Endometrial microvascular endothelial cells (primary cell): ENCODE results near the gene PIGV. TPM values are rescaled to one million over a fixed set of nuclear protein-coding genes. Genes with fewer than 3 reads are reported as not detected.
"Not testable (repeated sequence)": the region's sequence is repeated elsewhere in the genome, so short reads cannot be mapped to it uniquely, and the experiment has no call there.

ENCODE experiments used
- in situ Hi-C: cut with HindIII; loops from 2 replicates; pipeline ENCODE4 v1.10.0; 2017; ENCODE audit warnings: low sequenced_read_pairs, low pct_unique_long_range_greater_than_20kb; ENCODE audit errors: inconsistent ontology term
- total RNA-seq: library from RNA; depleted of rRNA; stranded (reverse); fragments of >200 nt; gene quantifications from one replicate; pipeline ENCODE4 v1.2.3, GENCODE V29; 2015; ENCODE audit errors: inconsistent ontology term

The PIGV gene
- total RNA-seq, 1 donor from 2014 or later: 4.9 TPM

DNA sequence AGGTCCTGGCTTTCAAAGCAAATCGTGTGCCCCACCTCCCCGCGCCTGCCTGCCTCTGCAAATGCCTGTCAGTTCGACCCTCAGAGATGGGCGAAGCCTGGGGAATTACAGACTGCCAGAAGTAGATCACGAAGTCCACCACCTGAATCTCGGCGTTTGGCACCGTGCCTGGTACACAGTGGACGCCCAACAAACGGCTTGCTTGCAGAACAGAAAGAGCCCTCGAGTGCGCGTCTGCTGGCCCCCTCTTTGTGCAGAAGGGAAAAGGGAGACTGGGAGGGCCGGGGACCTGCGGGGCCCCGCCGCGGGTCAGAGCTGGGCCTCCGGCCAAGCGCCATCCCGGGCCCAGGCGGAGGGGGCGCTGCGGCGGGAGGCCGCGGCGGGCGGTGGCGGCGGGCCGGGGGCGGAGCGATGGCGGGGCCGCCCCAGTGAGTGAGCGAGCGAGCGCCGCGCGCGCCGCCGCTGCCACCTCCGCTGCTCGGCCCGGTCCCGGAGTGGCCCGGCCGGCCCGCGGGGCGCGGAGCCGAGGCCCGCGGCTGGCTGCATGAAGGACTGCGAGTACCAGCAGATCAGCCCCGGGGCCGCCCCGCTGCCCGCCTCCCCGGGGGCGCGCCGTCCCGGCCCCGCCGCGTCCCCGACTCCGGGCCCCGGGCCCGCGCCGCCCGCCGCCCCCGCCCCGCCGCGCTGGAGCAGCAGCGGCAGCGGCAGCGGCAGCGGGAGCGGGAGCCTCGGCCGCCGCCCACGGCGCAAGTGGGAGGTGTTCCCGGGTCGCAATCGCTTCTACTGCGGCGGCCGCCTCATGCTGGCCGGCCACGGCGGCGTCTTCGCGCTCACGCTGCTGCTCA is 38.7 kb downstream of the PIGV start, which contains the start of gene ZDHHC18:
Gene ZDHHC18 (plus strand): TSS at position 428 of the 845 bp plus-strand sequence. CDS start 117 bp downstream, at position 545.
- in situ Hi-C loops: no loop called here

DNA sequence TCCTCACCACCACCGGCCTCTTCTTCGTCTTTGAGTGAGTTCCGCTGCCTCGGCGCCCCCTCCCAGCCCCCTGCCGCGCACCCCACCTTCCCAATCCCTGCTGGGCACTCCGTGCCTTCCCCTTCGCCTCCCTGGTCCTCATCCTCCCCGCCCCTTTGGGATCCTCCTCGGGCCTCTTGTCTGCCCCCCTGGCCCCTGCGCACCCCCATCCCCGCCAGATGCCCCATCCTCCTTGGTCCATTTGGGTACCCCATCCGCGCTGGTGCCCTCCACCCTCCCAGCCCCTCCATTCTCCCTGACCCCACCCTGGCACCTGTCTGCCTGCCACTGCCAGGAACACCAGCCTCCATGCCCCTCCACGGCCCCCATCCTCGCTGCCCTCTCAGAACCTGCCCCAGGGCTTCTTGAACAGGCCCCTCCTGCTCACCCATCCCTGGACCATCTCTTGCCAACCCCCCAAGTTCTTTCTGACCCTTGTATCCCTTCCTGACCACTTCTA is 39.4 kb downstream of the PIGV start:
- in situ Hi-C loops: no loop called here

DNA sequence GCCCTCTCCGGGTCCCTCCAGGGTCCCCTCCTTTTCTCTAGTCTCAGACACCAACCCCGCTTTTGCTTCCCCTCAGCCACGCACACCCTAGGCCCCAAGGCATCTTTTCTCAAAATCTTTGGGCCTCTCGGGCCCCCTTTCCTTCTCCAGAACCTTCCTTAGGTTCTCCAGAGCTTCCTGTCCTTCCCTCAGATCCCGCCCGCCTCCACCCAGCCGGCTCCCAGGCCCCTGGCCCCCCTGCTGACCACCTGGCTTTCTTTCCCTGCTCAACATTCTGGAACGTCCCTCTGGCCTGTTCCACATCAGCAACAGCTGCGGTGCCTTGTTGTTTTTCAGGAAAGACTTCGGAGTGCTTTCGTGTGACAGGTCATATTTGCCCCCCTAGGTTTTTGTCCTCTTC is 39.9 kb downstream of the PIGV start:
- in situ Hi-C loops: no loop called here

- in situ Hi-C loops: no loop called here
Measured at GRCh38 chr1:26828411-26828991, 40.8 kb downstream of the PIGV start.

GRCh38 chr1:26829184-26829911 is 41.6 kb downstream of the PIGV start:
- in situ Hi-C loops: no loop called here

DNA sequence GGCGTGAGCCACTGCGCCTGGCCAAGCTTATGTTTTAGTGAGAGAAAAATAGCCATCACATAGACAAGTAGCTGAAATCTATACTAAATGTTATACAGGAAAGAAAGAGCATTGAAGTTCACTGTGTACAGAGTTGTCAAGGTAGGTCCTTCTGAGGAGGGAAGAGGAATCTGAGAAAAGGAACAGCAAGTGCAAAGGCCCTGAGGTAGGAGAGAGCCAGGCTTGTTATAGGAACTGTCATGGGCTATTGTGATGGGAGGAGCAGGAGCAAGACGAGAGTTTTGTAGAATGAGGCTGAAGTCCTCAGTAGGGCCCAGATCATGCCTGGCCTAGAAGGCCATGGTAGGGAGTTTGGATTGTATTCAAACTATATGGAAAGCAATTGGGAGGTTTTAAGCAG is 43.3 kb downstream of the PIGV start:
- in situ Hi-C loops: no loop called here

DNA sequence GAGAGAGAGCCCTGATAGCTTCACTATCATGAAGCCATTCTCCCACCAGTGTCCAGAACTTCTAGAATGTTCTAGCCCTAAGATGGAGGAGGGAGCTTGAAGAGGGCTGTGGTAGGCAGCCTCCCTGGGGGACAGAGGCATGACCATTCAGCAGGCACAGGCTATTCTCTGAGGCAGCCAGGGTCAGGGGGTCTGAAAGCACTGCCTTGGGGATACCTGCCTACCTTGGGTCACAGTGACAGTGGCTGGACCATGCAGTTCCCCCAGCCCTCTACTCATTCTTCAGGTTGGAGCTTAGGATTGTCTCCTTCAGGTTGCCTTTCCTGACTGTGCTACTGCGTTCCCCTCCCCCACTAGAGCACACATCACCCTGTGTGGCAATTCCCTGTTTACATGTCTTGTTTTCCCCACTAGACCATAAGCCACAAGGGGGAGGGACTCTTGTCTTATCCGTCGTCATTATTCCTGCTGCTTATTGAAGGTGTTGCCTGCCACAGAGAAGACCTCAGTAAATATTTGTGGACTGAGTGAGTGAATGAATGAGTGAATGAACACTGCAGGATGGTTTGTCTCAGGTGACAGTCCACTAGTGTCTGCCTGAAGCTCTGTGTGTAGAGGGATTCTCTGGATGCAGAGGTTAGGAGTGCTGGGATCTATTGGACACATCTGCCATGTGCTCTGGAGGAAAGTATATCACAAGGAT is 43.9 kb downstream of the PIGV start:
- in situ Hi-C loops: no loop called here

DNA sequence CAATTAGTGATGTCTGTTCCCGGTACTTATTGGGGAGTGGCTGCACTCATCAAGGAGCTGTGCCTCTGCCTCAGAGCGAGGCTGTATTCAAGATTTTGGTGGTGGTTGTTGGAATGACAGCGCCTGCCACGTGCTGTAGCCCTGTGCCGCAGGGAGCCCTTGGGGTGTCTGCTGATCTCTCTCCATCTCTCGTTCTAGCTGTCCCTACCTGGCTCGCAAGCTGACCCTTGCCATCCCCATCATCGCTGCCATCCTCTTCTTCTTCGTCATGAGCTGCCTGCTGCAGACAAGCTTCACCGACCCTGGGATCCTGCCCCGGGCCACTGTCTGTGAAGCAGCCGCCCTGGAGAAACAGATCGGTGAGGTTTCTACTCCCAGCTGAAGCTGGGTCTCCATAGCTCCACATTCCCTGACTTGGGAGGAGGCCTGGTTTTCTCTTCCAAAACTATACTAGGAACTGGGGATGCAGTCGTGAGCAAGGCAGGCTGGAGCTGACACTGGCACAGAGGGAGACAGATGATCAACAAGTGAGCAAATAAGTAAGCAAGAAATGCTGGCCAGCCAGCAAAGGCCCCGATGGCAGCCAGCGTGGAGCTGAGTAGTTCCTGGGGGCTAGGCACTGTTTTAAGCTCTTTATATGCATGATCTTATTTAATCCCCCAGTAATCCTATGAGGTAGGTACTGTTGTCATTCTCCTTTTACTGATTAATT is 44.7 kb downstream of the PIGV start:
- in situ Hi-C loops: no loop called here

DNA sequence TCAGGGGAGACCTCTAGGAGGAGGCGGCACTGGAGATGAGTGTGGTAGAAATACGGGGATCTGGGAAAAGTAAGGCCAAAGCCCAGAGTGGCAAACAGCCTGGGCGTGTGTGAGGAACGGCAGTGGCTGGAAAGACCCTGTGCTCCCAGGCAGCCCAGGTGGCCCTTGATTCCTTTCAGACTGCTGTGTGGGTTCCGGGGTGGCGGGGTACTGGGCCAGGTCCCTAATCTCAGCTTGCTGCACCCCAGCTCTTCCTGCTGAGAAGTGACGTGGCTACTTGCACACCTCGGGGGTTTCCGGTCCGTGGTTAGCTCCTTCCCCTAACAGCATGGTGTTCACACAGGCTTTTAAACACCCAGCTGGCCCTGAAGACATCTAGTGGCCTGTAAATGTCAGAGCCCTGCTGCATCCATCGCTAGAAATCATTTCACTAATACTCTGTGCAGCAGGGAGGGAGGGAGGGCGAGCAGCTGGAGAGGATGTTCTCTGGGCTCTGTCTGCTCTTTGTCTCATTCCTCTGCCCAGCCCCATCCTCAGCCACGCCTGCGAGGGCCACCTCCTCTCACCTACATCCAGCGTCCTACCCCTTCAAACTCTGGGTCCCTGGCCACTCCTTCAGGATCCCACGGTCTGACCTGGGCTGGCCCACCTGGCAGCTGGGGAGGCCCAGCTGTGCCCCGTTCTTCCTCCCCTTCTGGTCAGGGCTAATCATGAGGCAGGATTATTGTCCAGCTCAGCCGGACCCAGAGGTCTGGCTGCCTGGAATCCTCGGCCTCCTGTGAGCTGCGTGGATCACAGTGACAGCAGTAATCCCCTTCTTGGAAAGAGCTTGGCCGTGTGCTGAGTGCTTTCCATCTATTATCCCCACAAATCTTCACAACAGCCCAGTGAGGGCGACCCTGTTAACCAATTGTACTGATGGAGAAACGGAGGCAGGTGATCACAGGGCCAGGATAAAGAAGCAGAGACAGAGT is 46.0 kb downstream of the PIGV start:
- in situ Hi-C loops: no loop called here

GRCh38 chr1:26837665-26838064 is 49.9 kb downstream of the PIGV start:
- in situ Hi-C loops: not testable (repeated sequence)

- in situ Hi-C loops: no loop called here
Measured at GRCh38 chr1:26838474-26839338, 51.0 kb downstream of the PIGV start.

GRCh38 chr1:26839339-26839722 is 51.6 kb downstream of the PIGV start:
- in situ Hi-C loops: no loop called here

GRCh38 chr1:26839779-26840178 is 52.0 kb downstream of the PIGV start:
- in situ Hi-C loops: no loop called here

- in situ Hi-C loops: no loop called here
Measured at GRCh38 chr1:26844424-26845196, 56.9 kb downstream of the PIGV start.

- in situ Hi-C loops: not testable (repeated sequence)
Measured at GRCh38 chr1:26847826-26848225, 60.1 kb downstream of the PIGV start.
